Body of pancreas (tissue), 4 donors: ENCODE results near the gene GAP43.

Experiments used
- POLR2A ChIP-seq, 3 donors: fragments of 450-650 bp; IDR thresholded peaks; one replicate each; pipeline ENCODE4 v1.6.1; 2016; ENCODE audit warnings: antibody characterized with exemption in 3 of 3, mild to moderate bottlenecking in 2 of 3
- TF ChIP-seq, protein P1 (sequence below), 7 experiments: fragments of 450-650 bp in 4 of 7; fragments of 200-600 bp in 3 of 7; sonication (generic) in 3 of 7; IDR thresholded peaks; one replicate each; pipeline ENCODE4 v1.5.1; 2016 to 2019; ENCODE audit warnings: antibody characterized with exemption in 7 of 7

DNA sequence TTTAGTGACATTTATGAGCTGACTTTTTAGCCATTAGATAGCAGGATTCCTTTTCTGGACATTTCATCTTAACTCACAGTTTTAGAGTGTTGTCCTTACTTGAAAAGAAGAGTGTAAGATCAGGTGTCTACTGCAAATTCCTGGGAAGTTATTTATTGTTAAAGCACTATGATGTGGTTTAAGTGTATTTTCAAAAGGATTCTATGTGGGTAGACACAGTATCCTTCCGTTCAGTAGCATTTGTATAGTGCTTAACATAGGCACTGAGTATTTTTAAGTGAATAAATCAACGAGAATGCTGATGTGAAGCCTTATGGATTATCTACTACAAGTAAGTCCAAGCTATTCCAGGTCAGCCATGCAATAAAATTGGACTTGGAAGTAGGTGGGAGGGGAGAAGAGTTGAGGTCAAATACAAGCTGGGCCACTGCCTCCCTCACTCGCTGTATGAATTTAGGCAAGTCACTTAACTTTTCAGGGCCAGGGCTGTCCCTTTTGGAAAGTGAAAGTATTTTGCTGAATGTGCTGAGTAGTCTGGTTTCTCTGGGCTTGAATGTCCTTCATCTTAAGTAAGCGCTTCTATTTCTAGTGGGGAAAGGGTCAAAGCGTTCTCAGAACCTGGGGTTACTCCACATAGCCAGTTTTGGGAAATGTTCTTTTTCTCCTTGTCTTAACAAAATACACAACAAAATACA lies 48.6 kb downstream of the GAP43 start:
- TF ChIP-seq, protein P1, sequence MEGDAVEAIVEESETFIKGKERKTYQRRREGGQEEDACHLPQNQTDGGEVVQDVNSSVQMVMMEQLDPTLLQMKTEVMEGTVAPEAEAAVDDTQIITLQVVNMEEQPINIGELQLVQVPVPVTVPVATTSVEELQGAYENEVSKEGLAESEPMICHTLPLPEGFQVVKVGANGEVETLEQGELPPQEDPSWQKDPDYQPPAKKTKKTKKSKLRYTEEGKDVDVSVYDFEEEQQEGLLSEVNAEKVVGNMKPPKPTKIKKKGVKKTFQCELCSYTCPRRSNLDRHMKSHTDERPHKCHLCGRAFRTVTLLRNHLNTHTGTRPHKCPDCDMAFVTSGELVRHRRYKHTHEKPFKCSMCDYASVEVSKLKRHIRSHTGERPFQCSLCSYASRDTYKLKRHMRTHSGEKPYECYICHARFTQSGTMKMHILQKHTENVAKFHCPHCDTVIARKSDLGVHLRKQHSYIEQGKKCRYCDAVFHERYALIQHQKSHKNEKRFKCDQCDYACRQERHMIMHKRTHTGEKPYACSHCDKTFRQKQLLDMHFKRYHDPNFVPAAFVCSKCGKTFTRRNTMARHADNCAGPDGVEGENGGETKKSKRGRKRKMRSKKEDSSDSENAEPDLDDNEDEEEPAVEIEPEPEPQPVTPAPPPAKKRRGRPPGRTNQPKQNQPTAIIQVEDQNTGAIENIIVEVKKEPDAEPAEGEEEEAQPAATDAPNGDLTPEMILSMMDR (IDR thresholded peaks at IDR 0.05): no peak
- no peak for TF ChIP-seq POLR2A (IDR thresholded peaks at IDR 0.05)
